Epithelial cell of proximal tubule (primary cell): ENCODE results near the gene SEMA5A. TPM values are rescaled to one million over a fixed set of nuclear protein-coding genes. Genes with fewer than 3 reads are reported as not detected.

Source experiments
- DNase-seq: peaks from one replicate; pipeline ENCODE4 v3.0.0-alpha.2; 2011; ENCODE audit warnings: low read depth
- H3K4me3 ChIP-seq: 2 replicates; pipeline ENCODE4 v1.5.1; 2011; ENCODE audit warnings: low read depth, mild to moderate bottlenecking, low read length
- CTCF ChIP-seq: conservative IDR thresholded peaks from 2 replicates; pipeline ENCODE4 v1.5.1; 2012; ENCODE audit warnings: low read depth, mild to moderate bottlenecking, low read length
- total RNA-seq: library from RNA; depleted of rRNA; stranded (reverse); fragments of >200 nt; gene quantifications from 2 replicates; pipeline ENCODE4 v1.2.3, GENCODE V29; 2015

SEMA5A gene
- total RNA-seq, 1 donor from 2014 or later = 4.0 TPM

- no peak overlapping the region for H3K4me3 ChIP-seq
- DNase-seq = no peak
- no peak for TF ChIP-seq CTCF
Observed at GRCh38 chr5:9496801-9497200, 49.1 kb downstream of the SEMA5A start.

- DNase-seq = no peak
- H3K4me3 ChIP-seq = no peak overlapping the region
- TF ChIP-seq CTCF = no peak
Observed at GRCh38 chr5:9495121-9495520, 50.8 kb downstream of the SEMA5A start.

- TF ChIP-seq CTCF = no peak
- H3K4me3 ChIP-seq = no peak overlapping the region
- no peak for DNase-seq
Observed at GRCh38 chr5:9494301-9494700, 51.6 kb downstream of the SEMA5A start.

- no peak for TF ChIP-seq CTCF
- no peak overlapping the region for H3K4me3 ChIP-seq
- no peak for DNase-seq
Observed at GRCh38 chr5:9490494-9491097, 55.3 kb downstream of the SEMA5A start.

GRCh38 chr5:9483779-9484178, 62.1 kb downstream of the SEMA5A start:
- no peak for TF ChIP-seq CTCF
- no peak for DNase-seq
- no peak overlapping the region for H3K4me3 ChIP-seq

- TF ChIP-seq CTCF = no peak
- DNase-seq = no peak
- H3K4me3 ChIP-seq = no peak overlapping the region
Observed at GRCh38 chr5:9483243-9483642, 62.6 kb downstream of the SEMA5A start.

GRCh38 chr5:9482381-9482780, 63.5 kb downstream of the SEMA5A start:
- H3K4me3 ChIP-seq = no peak overlapping the region
- TF ChIP-seq CTCF = no peak
- DNase-seq = no peak
